ENCODE measurements around the gene THAP7. TPM values are rescaled to one million over a fixed set of nuclear protein-coding genes. Genes with fewer than 3 reads are reported as not detected.

Gene THAP7
- total and polyA plus RNA-seq, 9 of the 15 experiments (the other 6 are each of a cell fraction or from before 2014, with no cell fraction given) = 7.9 to 263 (median 84.1) TPM

DNA sequence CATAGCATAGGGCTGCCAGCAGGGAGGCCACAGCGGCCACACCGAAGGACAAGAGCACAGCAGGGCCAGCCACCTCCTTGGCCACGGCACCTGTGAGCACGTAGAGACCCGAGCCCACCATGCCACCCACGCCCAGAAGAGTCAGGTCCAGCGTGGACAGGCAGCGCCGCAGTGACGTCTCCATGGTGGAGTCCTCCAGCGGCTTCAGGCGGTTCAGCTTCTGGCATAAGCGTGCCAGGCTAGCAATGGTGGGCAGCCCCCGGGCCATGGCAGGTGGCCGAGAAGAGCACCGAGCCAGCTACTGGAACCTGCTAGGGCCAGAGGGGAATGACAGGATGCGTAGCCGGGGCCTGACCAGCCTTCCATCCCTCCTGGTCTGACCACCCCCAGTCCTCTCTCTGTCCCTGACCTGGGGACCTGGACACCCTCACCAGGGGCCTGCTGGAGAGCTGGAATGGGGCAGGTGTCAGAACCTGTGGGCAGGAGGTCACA, 29.7 kb upstream of the THAP7 start (continued):
- TF ChIP-seq, protein P1, sequence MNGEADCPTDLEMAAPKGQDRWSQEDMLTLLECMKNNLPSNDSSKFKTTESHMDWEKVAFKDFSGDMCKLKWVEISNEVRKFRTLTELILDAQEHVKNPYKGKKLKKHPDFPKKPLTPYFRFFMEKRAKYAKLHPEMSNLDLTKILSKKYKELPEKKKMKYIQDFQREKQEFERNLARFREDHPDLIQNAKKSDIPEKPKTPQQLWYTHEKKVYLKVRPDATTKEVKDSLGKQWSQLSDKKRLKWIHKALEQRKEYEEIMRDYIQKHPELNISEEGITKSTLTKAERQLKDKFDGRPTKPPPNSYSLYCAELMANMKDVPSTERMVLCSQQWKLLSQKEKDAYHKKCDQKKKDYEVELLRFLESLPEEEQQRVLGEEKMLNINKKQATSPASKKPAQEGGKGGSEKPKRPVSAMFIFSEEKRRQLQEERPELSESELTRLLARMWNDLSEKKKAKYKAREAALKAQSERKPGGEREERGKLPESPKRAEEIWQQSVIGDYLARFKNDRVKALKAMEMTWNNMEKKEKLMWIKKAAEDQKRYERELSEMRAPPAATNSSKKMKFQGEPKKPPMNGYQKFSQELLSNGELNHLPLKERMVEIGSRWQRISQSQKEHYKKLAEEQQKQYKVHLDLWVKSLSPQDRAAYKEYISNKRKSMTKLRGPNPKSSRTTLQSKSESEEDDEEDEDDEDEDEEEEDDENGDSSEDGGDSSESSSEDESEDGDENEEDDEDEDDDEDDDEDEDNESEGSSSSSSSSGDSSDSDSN (IDR thresholded peaks at IDR 0.05; ENCODE audit: borderline replicate concordance in 1 of 2, low read depth in 2 of 2, low read length in 2 of 2) = 0 out of 4 replicates have a peak, but pooled peaks of 1 of the 2 experiments have one; percentile 18
- TF ChIP-seq RB1 (IDR thresholded peaks at IDR 0.05; ENCODE audit: low read depth) = no peak
- TF ChIP-seq, protein P2, sequence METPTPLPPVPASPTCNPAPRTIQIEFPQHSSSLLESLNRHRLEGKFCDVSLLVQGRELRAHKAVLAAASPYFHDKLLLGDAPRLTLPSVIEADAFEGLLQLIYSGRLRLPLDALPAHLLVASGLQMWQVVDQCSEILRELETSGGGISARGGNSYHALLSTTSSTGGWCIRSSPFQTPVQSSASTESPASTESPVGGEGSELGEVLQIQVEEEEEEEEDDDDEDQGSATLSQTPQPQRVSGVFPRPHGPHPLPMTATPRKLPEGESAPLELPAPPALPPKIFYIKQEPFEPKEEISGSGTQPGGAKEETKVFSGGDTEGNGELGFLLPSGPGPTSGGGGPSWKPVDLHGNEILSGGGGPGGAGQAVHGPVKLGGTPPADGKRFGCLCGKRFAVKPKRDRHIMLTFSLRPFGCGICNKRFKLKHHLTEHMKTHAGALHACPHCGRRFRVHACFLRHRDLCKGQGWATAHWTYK (CRISPR knock-in tag; IDR thresholded peaks at IDR 0.05) = 0 out of 2 replicates have a peak, but pooled peaks have one; percentile 1
- TF ChIP-seq HMGN3 (IDR thresholded peaks at IDR 0.05; ENCODE audit: borderline replicate concordance, extremely low read depth, insufficient read length, low read depth, low read length) = peak; percentile 37
- TF ChIP-seq POLR2AphosphoS2 (IDR thresholded peaks at IDR 0.05; ENCODE audit: low read length) = no peak
- TF ChIP-seq BRCA1 (IDR thresholded peaks at IDR 0.05) = no peak
- TF ChIP-seq BRCA1 (CRISPR knock-in tag; IDR thresholded peaks at IDR 0.05) = 0 out of 2 replicates have a peak, but pooled peaks have one; percentile 56
